Dermis microvascular lymphatic vessel endothelial cell (primary cell): ENCODE data around the gene RAB15. TPM values are rescaled to one million over a fixed set of nuclear protein-coding genes. Genes with fewer than 3 reads are reported as not detected.

Experiments
- DNase-seq, 2 donors: peaks; one replicate each; pipeline versions ENCODE4 v3.0.0 to v3.0.0-alpha.2; 2010; ENCODE audit warnings: low read depth in 2 of 2
- total RNA-seq: library from RNA; depleted of rRNA; stranded (reverse); fragments of >200 nt; gene quantifications from 2 replicates; pipeline ENCODE4 v1.2.1, GENCODE V29; 2014

The RAB15 gene
- total RNA-seq, 1 donor from 2014 or later, result 6.2 TPM

DNA sequence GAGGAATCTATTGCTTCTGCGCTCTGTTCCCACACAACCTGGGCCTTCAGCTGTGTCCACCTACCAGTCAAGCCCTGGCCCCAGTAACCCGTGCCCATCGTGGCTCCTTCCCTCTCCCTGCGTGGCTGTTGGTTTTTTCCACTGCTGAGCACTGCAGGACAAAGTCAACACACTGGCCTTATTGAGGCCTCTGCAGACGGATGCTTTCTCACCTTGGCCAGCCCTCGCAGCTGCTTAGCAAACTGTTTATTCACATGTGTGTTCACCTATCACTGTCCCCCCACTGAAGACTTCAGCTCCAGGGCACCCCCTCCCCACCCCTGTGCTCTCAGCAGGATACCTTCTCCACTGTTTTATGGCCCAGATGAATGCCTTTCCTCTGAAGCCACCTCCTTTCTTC is 16.8 kb downstream of the RAB15 start:
- DNase-seq, result no peak

DNA sequence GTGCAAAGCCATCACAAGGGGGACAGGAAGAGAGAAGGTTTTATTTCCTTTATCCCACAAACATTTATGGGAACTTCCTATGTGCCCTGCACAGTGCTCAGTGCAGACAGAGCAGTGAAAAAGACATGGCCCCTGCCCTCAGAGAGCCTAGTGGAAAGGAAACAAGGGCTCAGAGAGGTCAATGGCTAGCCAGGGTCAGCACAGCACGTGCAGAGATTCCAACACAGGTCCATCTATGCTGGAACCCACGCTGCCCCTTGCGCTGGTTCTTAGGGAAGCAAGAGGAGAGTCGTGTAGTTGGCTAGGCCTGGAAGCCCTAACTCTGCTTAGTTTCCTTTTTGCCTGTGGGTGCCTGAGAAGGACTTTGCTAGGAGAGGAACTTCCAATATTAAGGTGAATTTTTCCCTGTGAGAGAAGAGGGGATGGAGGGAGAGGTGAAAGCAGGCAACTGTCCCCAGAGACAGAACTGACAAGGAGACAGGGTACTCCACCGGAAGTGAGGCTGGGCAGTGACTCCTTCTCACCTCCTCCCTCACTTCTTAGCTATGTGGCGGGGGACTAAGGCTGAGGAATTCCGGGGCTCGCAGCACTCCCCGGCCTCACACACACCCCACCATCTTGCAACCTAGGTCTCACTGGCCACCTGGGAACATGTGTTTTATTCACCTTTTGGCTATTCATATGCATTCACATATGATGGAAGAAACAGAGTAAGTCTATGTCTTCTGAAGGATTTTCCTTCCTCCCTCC is 17.5 kb downstream of the RAB15 start:
- no peak for DNase-seq

DNA sequence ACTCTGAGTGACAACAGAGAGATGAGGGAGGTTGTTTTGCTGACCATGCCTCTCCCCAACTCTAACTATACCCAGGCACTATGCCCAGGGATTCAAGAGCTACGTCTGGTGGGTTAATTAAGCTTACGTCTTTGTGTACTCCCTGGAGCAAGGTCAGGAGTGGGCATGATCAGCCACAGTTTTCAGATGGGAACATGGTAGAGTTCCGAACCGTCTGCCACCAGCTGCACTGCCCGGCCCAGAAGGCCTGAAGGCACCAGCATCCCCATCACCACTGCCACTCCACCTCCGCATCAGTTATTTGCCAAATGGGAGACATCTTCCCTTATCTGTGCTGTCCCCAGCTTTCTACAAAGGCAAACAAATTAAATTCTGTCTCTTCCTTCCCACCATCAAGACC is 18.5 kb downstream of the RAB15 start:
- no peak for DNase-seq

DNA sequence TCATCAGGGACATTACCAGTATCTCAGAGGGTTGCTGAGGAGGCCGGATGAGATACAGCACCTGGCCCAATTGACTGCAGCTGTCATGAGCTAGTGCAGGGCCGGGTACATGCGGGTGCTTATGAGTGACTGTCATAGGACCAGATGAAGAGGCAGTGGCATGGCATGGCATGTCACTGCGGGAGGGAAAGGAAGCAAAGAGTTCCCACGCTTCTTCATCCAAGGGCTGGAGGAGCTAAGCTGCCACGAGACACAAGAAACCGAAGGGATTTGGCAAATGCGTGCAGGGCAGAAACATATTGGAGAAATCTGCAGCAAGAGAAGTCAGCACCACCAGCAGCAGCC is 18.9 kb downstream of the RAB15 start:
- DNase-seq, result no peak

DNA sequence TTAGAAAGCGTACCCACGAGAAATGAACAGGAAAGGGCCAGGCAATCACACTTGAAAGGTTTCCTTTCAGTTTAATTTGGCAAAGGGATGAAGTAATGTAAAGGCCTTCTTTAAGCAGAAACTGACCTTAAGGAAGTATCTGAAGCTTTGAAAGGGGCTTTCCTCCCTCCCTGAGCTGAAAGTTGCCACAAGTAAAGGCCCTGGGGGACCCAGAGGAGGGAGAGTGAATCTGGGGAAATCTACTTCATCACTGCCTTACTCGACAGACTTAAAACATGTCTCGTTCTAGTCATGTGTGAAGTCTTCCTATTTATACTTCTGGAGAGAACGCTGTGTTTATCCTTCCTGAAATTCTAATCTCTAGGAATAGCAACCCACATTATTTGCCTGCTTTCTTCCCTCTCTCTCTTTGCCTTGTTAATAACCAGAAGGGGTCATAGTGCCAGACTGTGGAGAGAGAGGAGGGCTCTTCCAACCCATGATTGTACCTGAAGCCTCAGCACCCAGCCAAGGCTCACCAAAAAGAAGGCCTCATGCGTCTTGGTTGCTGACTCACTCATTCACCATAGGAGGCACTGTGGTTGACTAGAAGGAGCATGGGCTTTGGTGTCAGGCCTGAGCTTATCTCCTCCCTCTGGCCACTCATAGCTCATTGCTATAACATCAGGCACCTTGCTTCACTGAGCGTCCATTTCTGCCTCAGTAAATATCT is 19.4 kb downstream of the RAB15 start:
- no peak for DNase-seq

DNA sequence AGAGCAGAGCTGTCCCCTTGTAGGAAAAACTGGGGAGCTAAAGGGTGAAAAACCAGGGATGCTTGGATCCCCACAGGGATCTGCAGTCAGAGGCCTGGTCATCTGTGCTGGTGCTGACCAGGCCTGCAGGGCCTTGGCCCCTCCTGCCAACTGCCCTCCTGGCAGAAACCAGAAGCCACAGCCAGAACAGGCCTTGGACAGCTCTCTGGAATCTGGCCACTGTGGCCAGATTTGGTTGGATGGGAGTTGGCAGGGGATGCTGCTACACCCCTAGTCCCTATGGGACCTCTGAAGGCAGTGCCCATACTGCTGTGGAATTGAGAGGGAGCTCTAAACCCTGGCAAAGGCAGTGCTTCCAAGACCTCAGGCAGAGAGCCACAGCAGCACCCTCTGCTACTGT is 20.4 kb downstream of the RAB15 start:
- DNase-seq, result no peak

DNA sequence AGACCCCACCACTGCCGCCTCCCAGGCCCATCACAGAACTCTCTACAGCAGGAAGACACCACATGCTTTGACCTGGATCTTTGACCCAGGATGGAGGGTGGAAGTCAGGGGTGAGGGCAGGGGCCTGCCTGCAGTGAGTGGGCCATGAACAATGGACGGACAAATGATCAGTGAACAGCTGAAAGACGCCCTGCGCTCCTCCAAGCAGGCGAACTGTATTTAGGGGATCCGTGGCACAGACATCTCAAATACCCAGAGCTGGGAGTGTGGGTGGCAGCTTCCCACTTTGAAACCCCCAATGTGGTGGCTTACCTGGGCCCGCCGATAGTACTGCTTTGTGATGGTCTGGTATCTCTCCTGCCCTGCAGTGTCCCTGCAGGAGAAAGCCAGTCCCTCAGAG is 20.8 kb downstream of the RAB15 start:
- no peak for DNase-seq

DNA sequence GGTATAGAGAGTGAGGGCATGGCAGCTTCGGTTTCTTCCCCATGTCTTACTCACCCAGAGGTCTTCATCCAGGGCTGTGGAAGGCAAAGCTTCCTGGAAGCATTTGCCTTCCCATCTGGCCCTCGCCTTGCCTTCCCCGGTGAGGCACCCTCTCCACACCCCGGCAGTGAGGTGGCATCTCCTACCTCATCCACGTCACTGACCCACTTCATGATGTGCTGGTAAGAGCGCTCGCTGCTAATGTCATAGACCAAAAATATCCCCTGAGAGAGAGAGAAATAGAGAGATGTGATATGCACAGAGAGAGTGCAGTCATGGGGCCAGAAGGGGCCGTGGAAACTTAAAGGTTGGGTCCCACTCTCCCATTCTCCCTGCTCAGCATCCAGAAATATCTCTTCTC is 21.2 kb downstream of the RAB15 start:
- no peak for DNase-seq

DNA sequence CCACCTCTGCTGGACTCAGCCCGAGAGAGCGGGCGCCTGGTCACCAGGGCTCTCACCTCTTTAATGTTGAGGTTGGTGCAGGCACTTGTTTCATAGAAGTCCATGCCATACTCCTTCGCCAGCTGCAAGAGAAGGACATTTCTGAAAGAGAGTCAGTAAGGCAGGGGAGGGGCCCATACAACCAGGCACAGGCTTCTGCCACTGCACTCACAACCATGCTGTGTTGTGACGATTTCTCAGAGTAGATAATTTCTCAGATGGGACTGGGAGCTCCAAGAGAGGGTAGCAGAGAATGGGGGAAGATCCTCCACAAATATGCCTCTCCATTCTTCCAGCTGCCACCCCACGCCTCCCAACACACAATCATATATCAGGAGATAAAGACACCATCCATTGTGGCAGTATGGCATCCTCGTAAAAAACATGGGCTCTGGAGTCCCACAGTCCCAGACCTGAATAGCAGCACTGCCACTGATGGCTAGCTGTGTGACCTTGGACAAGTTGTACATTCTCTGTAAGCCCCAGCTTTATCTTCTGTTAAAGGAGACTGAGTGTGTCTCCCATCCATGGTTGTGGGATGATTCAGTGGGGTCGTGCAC is 23.4 kb downstream of the RAB15 start:
- no peak for DNase-seq

DNA sequence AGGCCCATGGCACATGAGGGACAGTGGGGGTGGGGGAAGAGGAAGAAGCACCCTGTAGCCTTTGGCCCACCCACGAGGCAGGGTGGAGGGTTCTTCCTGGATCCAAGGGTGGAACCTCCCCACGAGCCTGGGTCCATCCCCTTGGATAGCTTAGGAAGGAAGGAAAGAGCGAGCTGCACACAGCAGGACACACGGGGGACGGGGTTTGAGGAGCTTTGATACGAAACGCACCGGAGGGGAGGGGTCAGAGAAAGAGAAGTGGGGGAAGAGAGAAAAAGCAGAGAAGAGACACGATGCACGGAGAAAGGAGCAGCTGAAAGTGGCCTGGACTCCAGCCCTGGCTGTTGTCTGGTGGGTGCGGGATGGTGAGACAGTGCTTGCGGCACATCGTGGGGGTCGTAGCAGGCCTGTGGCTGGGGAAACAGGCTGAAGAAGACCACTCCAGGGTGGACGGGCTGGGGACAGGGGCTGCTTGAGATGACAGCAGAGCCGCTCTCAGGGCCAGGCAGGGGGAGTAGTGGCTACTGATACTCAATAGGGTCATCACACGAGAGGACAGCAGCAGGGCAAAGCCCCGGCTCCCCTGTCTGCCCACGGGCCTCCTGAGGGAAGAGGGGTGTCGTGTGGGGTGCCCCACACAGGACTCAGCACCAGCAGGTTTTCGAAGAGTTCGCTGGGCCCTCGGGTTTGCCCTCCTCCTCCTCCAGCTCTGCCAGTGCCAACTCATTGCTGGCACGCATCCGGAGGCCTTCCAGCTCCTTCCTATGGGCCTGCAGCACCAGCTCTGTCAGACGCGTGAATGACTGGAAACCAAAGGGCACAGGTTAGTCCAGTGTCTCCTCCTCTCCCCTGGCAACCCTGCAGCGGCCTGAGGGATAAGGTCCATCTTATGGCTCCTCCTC is 24.2 kb downstream of the RAB15 start:
- DNase-seq, result no peak

DNA sequence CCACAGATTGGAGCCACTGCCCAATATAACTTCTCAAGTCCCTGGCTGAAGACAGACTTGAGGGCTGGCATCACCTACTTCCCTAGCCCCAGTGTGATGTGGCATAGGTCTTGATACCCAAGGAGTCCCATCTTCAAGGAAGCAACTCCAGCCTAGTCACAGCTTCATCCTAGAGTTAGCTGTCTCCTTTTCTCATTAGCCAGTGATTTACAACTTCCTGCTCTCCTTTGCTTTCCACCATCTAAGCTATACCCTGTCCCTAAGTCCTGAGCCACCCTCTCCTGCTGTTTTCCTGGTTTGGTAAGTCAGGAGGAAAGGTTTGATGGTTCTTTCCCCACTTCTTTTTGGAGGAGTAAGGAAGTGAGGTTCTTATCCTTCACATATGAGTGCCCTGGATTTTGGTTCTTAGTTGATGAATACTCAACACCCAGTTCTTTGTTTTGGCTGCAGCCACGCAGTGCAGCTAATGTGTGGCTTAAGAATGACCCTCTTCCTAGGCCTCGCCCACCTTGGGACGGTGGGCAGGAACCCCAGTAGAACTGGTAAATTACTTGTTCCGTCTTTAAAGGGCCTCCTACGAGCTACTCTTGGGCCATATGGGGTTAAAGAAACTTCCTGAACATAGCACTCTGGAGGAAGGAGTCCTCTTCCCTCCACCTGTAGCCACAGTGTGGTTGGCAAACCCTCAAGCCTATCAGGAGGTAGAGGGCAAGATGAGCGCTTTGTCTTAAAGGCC is 25.7 kb downstream of the RAB15 start:
- no peak for DNase-seq

DNA sequence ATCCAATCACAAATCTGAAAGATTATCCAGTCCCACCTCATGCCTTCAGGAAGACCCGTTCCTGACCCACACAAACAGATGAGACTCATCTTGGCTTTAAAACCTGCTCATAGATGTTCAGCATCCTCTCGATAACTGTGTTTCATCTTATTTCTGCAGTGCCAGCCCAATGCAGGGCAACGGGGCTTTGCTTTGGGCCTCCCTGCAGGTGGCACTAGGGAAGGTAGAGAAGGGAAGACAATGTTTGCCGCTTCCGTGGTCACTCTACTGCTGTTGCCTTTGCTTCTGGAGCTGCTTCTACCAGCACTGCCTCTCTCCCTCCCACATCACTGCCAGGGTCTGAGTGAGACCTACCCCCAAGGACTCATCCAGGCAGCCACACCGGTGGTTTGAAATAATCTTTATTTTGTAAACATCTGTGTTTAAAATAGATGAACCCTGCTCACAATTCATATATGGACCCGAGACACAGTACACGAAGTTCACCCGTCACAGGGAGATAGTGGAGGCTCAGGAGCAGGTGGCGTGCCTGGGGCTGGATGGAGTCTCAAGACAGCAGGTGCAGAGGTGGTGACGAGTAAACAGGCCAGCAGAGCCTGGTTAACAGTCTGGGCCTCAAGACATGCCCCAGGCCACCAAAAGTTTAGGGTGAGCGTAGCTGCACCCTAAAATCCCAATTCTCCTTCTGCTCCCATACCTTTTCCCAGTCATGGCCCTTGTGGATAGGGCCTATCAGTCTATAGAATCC is 26.5 kb downstream of the RAB15 start:
- no peak for DNase-seq

DNA sequence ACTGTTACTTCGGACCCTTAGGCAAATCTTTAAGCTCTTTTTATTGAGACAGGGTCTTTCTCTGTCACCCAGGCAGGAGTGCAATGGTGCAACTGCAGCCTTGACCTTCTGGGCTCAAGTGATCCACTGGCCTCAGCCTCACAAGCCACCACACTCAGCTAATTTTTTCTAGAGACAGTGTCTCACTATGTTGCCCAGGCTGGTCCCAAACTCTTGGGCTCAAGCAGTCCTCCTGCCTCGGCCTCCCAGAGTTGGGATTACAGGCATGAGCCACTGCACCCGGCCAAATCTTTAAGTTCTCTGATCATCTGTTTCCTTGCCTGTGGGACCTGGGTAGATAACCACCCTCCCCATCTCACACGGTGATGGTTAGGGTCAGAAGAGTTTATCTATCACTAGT is 27.3 kb downstream of the RAB15 start:
- no peak for DNase-seq

DNA sequence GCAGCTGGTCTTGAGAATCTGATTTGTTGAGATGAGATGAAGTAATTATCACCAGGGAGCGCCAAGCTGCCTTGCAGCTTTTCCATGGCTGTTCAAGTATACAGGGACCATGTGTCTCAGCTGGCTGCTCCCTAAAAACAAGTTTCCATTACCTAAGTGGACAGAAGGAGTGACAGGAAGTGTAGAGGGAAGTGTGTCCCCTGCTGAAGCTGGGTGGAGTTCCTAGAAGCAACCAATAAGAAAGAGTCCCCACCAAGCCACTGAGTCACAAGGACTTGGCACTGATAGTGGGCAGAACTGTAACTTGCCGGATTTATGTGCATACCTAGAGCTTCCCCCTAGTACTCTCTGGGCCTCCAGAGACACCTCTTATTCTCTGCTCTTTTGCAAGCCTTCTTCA is 28.1 kb downstream of the RAB15 start:
- DNase-seq, result no peak

DNA sequence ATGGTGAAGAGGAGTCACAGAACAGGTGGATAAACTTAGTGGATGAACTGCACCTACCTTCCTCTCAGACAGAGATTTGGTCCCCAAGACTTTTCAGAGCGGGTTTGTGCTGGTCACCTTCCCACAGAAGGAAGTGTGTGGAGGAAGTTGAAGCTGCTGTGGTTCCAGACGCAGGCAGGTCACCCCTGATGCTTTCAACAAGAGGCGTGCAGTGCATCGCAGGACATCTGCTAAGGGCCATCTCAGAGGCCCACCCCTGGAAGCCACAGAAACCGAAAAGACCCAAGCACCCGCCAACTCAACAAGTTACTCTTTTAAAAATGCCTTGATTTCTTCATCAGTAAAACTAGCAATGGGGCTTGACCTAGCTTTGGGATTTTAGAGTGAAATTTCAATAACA is 28.6 kb downstream of the RAB15 start:
- DNase-seq, result no peak

DNA sequence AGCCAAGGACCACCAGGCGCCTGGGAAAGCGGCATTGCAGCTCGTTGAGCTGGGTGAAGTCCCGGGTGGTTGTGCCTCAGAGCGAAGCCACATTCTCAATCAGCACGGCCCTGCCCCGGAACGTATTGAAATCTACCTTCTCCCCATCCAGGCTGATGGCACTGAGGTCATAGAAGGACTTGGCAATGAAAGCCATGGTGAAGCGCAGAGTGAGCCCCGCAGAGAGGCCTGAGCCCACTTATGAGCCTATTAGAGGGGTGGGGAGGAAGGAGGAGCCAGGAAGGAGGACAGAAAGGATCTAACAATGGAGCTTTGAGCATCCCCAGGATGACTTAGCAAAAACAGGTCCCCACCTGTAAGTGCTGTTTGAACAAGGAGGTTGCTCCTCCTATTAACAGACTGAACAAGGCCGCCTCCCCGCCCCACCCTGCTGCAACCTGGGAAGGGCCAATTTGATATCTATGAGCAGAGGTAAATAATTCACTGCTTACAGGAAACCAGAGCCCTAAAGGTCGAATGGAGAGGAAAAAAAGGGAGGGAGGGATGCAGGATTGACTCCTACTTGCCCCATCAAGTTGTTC is 29.5 kb downstream of the RAB15 start, which contains the start of gene GPX2:
TSS of gene GPX2 (minus strand) at position 215 of the 581 bp plus-strand sequence. CDS start at position 196, 19 bp downstream.
- DNase-seq, result no peak

DNA sequence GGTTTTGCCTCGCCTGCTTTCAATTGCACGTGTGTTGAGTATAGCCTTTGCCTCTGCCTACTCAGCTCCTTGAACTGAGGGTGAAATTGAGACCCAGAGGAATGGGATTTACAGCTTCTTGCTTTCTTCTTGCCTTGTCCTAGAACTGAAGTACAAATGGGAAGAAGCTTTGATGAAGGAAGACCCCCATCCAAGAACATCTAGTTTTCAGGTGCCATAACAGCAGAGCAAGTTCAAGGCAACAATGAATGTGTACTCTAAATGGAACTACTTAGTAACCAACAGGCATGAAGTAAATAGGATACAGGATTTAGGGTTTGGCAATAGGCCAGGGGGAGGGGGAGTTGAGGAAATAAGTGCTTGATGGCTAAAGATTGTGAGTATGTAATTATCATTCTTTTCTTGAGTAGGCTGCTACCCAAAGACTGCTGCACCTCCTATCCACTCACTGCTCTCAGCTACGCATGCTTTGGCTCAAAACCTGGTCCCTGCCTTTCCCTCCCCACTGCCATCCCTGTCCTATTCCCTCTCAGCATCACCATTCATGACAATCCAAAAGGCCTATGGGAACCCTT is 31.7 kb downstream of the RAB15 start:
- no peak for DNase-seq

DNA sequence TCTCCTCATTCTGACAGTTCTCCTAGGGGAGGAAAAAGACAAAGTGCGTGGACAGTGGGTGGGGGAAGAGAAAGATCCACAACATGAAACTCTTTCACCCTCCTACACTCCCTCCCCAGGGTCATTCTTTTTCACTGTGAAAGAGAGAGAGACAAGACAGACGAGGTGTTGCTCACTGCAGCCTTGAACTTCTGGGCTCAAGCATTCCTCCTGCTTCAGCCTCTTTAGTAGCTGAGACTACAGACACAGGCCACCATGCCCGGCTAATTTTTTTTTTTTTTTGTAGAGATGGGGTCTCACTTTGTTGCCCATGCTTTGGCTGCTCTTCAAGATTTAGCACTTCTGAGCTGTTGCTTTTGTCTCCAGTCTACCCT is 32.3 kb downstream of the RAB15 start:
- DNase-seq, result no peak

DNA sequence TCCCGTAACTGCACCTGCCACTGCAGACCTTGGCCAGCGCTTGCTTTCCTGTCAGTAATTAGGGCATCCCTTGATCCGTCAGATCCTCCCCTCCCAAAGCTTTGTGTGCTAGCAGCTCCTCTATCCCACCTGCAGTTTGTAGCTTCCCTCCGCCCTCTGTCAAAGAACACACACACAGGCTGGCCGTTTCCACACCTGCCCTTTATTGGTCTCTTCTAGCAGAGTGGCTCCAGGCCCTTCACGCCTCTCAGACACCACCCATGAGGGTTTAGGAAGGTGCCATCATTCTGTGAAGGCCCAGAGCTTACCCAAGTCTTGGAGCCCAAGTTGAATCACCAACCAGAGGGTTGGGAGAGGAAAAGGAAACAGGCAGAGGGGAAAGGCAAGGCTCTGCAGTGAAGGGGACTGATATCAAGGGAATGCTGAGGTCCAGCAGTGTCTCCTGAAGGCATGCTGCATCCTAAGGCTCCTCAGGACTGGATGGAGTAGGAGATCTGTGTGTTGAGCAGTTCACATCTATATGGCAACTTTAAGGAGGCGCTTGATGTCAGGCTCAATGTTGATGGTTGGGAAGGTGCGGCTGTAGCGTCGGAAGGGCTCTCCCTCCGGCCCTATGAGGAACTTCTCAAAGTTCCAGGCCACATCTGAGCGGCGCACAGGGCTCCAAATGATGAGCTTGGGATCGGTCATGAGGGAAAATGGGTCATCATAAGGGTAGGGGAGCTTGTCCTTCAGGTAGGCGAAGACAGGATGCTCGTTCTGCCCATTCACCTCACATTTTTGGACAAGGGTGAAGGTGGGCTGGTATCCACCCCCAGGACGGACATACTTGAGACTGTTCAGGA is 32.9 kb downstream of the RAB15 start:
- no peak for DNase-seq
